T-helper 1 cell treated with Interleukin-12 subunit alpha and Interleukin-12 subunit beta and Interleukin-4 antibody, amounts not matched to agents 30 μg/mL and 1 μg/mL, for 36 hours (primary cell): ENCODE data around the gene PPM1D.
"Not testable (repeated sequence)": the region's sequence is repeated elsewhere in the genome, so short reads cannot be mapped to it uniquely, and the experiment has no call there.

Experiments
- H3K27ac Mint-ChIP-seq: one replicate; pipeline ENCODE4 v1.8.0; 2021; ENCODE audit warnings: mild to moderate bottlenecking, mixed read lengths
- H3K27me3 Mint-ChIP-seq: one replicate; pipeline ENCODE4 v1.8.0; 2021; ENCODE audit warnings: low read depth, mixed read lengths
- H3K36me3 Mint-ChIP-seq: one replicate; pipeline ENCODE4 v1.8.0; 2021; ENCODE audit warnings: low read depth, mixed read lengths
- H3K4me1 Mint-ChIP-seq: one replicate; pipeline ENCODE4 v1.8.0; 2021; ENCODE audit warnings: low read depth, mixed read lengths
- H3K4me3 Mint-ChIP-seq: one replicate; pipeline ENCODE4 v1.8.0; 2021; ENCODE audit warnings: mild to moderate bottlenecking, moderate library complexity, mixed read lengths
- H3K9me3 Mint-ChIP-seq: one replicate; pipeline ENCODE4 v1.8.0; 2021; ENCODE audit warnings: mixed read lengths

PPM1D gene

DNA sequence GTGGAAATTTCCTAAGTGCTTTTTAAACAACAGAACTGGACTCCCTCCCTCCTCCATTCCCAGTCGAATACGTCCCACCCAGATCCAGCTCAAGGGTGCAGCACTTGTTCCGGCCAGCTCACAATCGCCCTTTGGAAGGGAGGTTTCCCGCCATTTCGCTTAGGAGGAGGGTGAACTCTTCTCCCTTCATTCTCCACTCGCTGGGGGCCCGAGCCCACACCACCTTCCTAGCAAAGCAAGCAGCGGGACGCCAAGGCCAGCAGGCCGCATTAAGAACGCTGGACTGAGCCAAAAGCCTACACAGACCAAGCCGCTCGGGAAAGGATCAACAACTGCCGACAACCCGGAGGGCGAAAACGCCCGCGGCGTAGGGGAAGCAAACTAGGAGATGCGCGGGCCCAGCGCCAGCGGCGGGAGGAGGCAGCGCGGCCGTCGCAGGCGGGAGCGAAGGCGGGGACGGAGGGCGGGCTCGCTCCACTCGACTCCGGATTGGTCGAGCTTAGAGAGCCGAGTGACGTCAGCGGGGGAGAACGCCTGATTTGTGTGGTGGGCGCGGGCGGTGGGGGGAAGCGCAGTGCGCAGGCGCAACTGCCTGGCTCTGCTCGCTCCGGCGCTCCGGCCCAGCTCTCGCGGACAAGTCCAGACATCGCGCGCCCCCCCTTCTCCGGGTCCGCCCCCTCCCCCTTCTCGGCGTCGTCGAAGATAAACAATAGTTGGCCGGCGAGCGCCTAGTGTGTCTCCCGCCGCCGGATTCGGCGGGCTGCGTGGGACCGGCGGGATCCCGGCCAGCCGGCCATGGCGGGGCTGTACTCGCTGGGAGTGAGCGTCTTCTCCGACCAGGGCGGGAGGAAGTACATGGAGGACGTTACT is at the start of gene PPM1D:
PPM1D (plus strand) TSS at position 574 of the 870 bp plus-strand sequence; CDS start at position 796, 222 bp downstream.
- H3K4me1 Mint-ChIP-seq: peaks cover 33% of the 10 kb centered on the region
- H3K4me3 Mint-ChIP-seq: peak within 1 kb of the TSS; percentile 96
- peak within 1 kb of the TSS; percentile 95 for H3K27ac Mint-ChIP-seq
- peaks cover 5% of the 10 kb centered on the region for H3K36me3 Mint-ChIP-seq
- H3K9me3 Mint-ChIP-seq: no peaks in the 10 kb centered on the region
- H3K27me3 Mint-ChIP-seq: no peaks in the 10 kb centered on the region

DNA sequence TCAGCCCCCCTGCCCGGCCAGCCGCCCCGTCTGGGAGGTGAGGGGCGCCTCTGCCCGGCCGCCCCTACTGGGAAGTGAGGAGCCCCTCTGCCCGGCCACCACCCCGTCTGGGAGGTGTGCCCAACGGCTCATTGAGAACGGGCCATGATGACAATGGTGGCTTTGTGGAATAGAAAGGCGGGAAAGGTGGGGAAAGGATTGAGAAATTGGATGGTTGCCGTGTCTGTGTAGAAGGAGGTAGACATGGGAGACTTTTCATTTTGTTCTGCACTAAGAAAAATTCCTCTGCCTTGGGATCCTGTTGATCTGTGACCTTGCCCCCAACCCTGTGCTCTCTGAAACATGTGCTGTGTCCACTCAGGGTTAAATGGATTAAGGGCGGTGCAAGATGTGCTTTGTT is 47.7 kb upstream of the PPM1D start:
- not testable (repeated sequence) for H3K27ac Mint-ChIP-seq, H3K36me3 Mint-ChIP-seq, H3K4me1 Mint-ChIP-seq, H3K27me3 Mint-ChIP-seq, H3K4me3 Mint-ChIP-seq, H3K9me3 Mint-ChIP-seq

DNA sequence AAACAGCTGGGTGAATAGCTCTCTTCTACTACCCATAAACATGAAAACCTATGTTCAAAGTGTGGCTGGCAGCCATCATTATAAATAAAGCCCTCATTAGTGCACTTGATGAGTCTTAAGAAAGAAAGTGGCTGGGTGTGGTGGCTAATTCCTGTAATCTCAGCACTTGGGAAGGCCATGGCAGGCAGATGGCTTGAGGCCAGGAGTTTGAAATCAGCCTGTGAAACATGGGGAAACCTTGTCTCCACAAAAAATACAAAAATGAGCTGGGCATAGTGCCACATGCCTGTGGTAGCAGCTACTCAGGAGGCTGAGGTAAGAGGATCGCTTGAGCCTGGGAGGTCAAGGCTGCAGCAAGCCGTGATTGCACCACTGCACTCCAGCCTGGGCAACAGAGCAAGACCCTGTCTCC is 45.6 kb upstream of the PPM1D start:
- Mint-ChIP-seq H3K36me3 (peaks cover 2% of the 10 kb centered on the region), H3K9me3 (peaks cover 24% of the 10 kb centered on the region), H3K27me3 (peaks cover 3% of the 10 kb centered on the region), H3K4me3 (no peak overlapping the region), H3K27ac (no peak overlapping the region), H3K4me1 (no peaks in the 10 kb centered on the region)

DNA sequence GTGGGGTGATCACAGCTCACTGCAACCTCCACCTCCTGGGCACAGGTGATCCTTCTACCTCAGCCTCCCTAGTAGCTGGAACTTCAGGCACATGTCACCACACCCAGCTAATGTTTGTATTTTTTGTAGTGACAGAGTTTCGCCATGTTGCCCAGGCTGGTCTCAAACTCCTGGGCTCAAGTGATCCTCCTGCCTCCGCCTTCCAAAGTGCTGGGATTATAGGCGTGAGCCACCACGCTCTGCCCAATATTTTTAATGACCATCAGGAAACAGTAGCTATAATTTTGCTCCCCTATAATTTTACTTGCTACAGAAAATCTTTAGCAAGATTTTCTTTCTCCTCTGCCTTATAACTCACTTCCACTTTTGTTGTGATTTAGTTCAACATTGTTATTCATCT is 44.2 kb upstream of the PPM1D start:
- Mint-ChIP-seq H3K36me3 (peaks cover 2% of the 10 kb centered on the region), H3K4me3 (no peak overlapping the region), H3K27me3 (peaks cover 3% of the 10 kb centered on the region), H3K9me3 (peaks cover 24% of the 10 kb centered on the region), H3K4me1 (no peaks in the 10 kb centered on the region), H3K27ac (no peak overlapping the region)

GRCh38 chr17:60557805-60558204 is 42.2 kb upstream of the PPM1D start:
- peaks cover 2% of the 10 kb centered on the region for H3K36me3 Mint-ChIP-seq
- no peaks in the 10 kb centered on the region for H3K4me1 Mint-ChIP-seq
- peaks cover 23% of the 10 kb centered on the region for H3K9me3 Mint-ChIP-seq
- H3K27ac Mint-ChIP-seq: no peak overlapping the region
- H3K4me3 Mint-ChIP-seq: no peak overlapping the region
- peaks cover 3% of the 10 kb centered on the region for H3K27me3 Mint-ChIP-seq

DNA sequence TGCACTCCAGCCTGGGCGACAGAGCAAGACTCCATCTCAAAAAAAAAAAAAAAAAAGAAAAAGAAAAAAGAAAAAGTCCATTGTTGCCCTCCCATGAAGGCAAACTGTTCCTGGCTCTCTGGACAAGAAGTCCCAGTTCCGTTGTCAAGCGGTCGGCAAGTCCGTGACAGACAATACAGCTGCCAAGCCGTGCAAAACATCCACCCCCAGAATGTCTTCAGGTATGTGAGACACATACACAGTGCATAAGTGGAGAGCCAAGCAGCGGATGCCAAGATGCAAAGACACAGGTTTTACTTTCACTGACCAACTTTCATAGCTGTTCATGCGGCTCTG is 40.4 kb upstream of the PPM1D start:
- Mint-ChIP-seq H3K4me3 (no peak overlapping the region), H3K36me3 (peaks cover 2% of the 10 kb centered on the region)

DNA sequence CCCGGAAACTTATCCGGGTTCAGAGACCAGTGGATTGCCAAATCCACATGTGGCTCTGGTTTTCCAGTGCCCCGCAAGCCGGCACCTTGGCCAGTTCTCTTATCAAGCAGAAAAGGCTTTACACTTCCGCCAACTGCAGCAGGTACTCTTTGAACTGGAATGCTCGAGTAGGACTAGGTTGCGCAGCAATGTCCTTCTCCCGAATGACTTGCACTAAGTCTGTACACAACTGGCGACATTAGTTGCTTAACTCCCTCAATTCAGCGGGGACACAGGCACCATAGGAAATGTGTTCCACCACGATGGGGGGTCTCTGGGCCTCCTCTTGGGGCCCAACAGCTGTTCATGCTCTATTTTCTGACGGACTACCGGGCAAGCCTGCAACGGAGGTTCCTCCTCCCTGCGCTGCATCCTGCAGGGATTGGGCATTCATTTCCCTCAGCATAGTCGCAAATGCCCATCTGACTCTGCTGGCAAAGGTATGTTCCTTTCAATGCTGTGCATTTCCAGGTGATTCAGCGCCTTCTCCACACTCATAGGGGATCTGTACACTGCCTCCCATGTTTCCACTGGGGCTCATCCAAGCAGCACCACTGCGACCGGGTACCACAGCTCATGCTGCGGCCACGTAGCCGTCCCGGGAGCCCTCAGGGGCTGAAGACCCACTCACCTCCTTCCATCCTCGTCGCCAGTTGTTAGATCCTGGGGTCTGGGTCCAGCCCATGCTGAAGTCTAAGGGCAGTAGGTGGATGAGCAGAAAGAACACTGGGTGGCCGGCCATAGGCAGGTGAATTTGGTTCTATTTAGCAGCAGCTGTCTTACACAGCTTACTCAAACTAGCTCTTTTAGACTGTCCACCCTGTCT is 39.8 kb upstream of the PPM1D start:
- no peak overlapping the region for H3K4me3 Mint-ChIP-seq
- peaks cover 2% of the 10 kb centered on the region for H3K36me3 Mint-ChIP-seq

More for the DNA sequence above, 40.4 kb upstream of the PPM1D start:
- Mint-ChIP-seq H3K27ac (no peak overlapping the region), H3K4me1 (no peaks in the 10 kb centered on the region), H3K27me3 (peaks cover 3% of the 10 kb centered on the region), H3K9me3 (peaks cover 20% of the 10 kb centered on the region)

DNA sequence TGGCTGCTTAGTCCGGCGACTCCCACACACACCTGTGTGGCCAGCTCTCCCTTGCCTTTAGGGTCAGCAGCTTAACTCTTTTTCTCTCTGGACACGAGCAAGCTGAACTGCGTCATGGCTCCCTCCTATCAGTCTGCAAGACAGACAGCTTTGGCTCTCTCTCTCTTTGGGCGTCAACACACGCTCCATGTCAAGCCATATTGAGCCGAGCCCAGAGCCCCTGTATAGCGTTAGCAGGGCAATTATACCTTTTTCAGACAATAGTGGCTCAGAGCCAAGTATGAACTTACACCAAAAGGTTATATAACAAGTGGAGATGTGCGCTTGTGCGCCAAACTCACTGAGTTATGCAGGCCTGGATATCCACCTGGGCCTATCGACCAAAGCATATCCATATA is 39.1 kb upstream of the PPM1D start:
- Mint-ChIP-seq H3K9me3 (peaks cover 20% of the 10 kb centered on the region), H3K36me3 (peaks cover 2% of the 10 kb centered on the region), H3K27me3 (peaks cover 2% of the 10 kb centered on the region), H3K27ac (no peak overlapping the region), H3K4me1 (no peaks in the 10 kb centered on the region), H3K4me3 (no peak overlapping the region)

More for the DNA sequence above, 39.8 kb upstream of the PPM1D start:
- Mint-ChIP-seq H3K27me3 (peaks cover 3% of the 10 kb centered on the region), H3K4me1 (no peaks in the 10 kb centered on the region), H3K9me3 (peaks cover 20% of the 10 kb centered on the region), H3K27ac (no peak overlapping the region)

DNA sequence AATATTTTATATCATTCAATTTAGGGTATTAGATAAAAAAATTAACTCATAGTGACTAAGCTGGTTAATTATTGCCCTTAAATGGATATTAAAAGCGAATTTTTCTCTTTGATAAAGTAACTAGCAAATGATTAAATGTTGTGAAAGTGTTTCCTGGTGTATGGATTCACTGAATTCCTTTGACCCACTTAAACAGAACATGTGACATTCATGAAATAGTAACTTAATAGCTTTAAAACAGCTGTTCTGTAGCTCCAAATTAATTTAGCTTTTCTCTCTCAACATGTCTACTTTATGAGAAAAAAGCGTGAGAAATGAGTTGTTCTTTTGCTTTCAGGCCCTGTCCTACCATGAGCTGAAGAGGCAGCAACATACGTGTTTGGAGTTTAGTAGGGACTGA is 37.6 kb upstream of the PPM1D start:
- H3K27me3 Mint-ChIP-seq: no peaks in the 10 kb centered on the region
- peaks cover 1% of the 10 kb centered on the region for H3K36me3 Mint-ChIP-seq
- no peak overlapping the region for H3K27ac Mint-ChIP-seq
- peaks cover 14% of the 10 kb centered on the region for H3K9me3 Mint-ChIP-seq
- no peaks in the 10 kb centered on the region for H3K4me1 Mint-ChIP-seq
- no peak overlapping the region for H3K4me3 Mint-ChIP-seq

- H3K4me1 Mint-ChIP-seq: no peaks in the 10 kb centered on the region
- peaks cover 3% of the 10 kb centered on the region for H3K27me3 Mint-ChIP-seq
- no peak overlapping the region for H3K27ac Mint-ChIP-seq
- peaks cover 1% of the 10 kb centered on the region for H3K9me3 Mint-ChIP-seq
- no peak overlapping the region for H3K4me3 Mint-ChIP-seq
- no peaks in the 10 kb centered on the region for H3K36me3 Mint-ChIP-seq
These were observed 36.2 kb upstream of the PPM1D start for GRCh38 chr17:60563743-60564142.

- no peak overlapping the region for H3K27ac Mint-ChIP-seq
- no peak overlapping the region for H3K4me3 Mint-ChIP-seq
These were observed 34.8 kb upstream of the PPM1D start for GRCh38 chr17:60565233-60565632.

GRCh38 chr17:60573236-60574051 is 26.5 kb upstream of the PPM1D start:
- no peak overlapping the region for H3K27ac Mint-ChIP-seq
- H3K4me3 Mint-ChIP-seq: no peak overlapping the region
- H3K36me3 Mint-ChIP-seq: no peaks in the 10 kb centered on the region
- H3K27me3 Mint-ChIP-seq: peaks cover 27% of the 10 kb centered on the region
- H3K4me1 Mint-ChIP-seq: peaks cover 11% of the 10 kb centered on the region
- H3K9me3 Mint-ChIP-seq: no peaks in the 10 kb centered on the region

More at GRCh38 chr17:60565233-60565632, 34.8 kb upstream of the PPM1D start:
- no peaks in the 10 kb centered on the region for H3K9me3 Mint-ChIP-seq
- peaks cover 3% of the 10 kb centered on the region for H3K27me3 Mint-ChIP-seq
- H3K36me3 Mint-ChIP-seq: no peaks in the 10 kb centered on the region
- peaks cover 3% of the 10 kb centered on the region for H3K4me1 Mint-ChIP-seq

DNA sequence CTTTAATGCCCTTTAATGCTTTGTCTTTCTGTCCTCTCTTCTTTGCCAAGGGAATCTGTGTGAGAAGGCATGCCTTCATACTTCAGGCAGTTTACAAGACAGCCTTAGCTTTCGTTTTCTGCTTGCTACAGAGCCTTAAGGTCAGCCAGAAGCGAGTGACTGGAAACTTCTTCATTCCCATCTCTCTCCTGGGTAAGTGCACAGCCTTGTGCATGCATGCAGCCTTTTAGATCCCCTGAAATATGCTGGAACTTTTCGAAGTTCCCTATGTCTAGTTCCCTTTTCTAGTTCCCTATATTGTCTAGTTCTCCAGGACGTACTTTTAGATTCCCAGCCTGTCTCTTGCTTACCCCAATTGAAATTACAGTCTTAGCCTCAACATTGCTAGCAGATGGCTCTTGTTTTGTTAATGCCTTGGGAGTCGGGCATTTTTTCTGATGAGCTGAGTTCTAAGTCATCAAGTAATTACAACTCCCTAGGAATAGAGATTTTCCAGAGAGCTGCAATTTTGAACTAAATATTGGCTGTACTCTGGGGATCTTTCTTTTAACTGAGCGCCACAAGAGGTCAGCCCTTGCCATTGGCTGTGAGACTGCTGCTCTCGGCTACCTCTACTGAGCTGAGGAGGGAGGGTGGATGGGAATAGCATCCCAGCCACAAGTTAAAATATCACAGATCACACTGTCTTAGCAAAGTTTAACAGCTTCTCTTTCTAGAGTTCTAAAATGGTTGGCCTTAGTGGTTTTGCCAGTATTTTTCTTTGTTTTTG is 22.7 kb upstream of the PPM1D start:
- Mint-ChIP-seq H3K27ac (no peak overlapping the region), H3K27me3 (peaks cover 15% of the 10 kb centered on the region), H3K4me1 (peaks cover 9% of the 10 kb centered on the region), H3K36me3 (no peaks in the 10 kb centered on the region), H3K4me3 (peak overlapping the region; percentile 79), H3K9me3 (no peaks in the 10 kb centered on the region)

DNA sequence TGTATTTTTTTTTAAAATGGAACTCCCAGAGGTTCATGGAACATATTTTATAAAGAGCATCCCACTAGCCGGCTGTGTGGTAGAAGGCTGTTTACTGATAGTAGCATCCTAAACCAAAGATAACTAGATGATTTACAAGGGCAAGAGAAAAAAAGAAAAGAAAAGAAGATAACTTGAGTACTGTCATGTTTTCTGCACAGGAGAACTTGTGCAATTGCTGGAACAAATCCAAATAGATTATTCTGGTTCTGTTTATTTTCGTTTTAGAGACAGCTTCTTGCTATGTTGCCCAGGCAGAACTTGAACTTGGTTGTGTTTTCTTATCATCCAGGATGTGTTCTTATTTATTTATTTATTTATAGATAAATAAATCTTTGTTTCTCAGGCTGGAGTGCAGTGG is 20.9 kb upstream of the PPM1D start:
- Mint-ChIP-seq H3K27me3 (peaks cover 16% of the 10 kb centered on the region), H3K36me3 (no peaks in the 10 kb centered on the region), H3K9me3 (no peaks in the 10 kb centered on the region), H3K27ac (no peak overlapping the region), H3K4me1 (peaks cover 9% of the 10 kb centered on the region), H3K4me3 (no peak overlapping the region)
